ENCODE data around the gene SH3PXD2B. TPM values are rescaled to one million over a fixed set of nuclear protein-coding genes. Genes with fewer than 3 reads are reported as not detected.

SH3PXD2B gene
- total and polyA plus RNA-seq, 10 of the 15 experiments (the other 5 are each of a cell fraction or from before 2014, with no cell fraction given): 0.05 to 1.6 (median 0.57) TPM

- H4K20me1 ChIP-seq (ENCODE audit: control insufficient read depth, insufficient read depth): no peaks in the 10 kb centered on the region
- no TSS peak for BruUV-seq (replicated peaks)
- H3K27ac ChIP-seq (ENCODE audit: control insufficient read depth, insufficient read depth): no peak overlapping the region
- no peak overlapping the region for H3K9ac ChIP-seq (ENCODE audit: control insufficient read depth, insufficient read depth, low read length)
- H3K4me2 ChIP-seq (ENCODE audit: control insufficient read depth, insufficient read depth): no peak overlapping the region
- TF ChIP-seq PRDM15 (CRISPR knock-in tag; IDR thresholded peaks at IDR 0.05): no peak
- peak; percentile 42; the same call in 1 of the 2 replicates for TF ChIP-seq SMC3 (IDR thresholded peaks at IDR 0.05; ENCODE audit: borderline replicate concordance, low read length)
- TF ChIP-seq, protein P1, sequence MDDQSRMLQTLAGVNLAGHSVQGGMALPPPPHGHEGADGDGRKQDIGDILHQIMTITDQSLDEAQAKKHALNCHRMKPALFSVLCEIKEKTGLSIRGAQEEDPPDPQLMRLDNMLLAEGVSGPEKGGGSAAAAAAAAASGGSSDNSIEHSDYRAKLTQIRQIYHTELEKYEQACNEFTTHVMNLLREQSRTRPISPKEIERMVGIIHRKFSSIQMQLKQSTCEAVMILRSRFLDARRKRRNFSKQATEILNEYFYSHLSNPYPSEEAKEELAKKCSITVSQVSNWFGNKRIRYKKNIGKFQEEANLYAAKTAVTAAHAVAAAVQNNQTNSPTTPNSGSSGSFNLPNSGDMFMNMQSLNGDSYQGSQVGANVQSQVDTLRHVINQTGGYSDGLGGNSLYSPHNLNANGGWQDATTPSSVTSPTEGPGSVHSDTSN (IDR thresholded peaks at IDR 0.05; ENCODE audit: insufficient replicate concordance, low read depth, low read length): no peak
- peak; percentile 64 for TF ChIP-seq RAD21 (IDR thresholded peaks at IDR 0.05; ENCODE audit: insufficient read depth, low read depth, low read length)
- TF ChIP-seq ZSCAN29 (IDR thresholded peaks at IDR 0.05): no peak
- TF ChIP-seq, protein P2, sequence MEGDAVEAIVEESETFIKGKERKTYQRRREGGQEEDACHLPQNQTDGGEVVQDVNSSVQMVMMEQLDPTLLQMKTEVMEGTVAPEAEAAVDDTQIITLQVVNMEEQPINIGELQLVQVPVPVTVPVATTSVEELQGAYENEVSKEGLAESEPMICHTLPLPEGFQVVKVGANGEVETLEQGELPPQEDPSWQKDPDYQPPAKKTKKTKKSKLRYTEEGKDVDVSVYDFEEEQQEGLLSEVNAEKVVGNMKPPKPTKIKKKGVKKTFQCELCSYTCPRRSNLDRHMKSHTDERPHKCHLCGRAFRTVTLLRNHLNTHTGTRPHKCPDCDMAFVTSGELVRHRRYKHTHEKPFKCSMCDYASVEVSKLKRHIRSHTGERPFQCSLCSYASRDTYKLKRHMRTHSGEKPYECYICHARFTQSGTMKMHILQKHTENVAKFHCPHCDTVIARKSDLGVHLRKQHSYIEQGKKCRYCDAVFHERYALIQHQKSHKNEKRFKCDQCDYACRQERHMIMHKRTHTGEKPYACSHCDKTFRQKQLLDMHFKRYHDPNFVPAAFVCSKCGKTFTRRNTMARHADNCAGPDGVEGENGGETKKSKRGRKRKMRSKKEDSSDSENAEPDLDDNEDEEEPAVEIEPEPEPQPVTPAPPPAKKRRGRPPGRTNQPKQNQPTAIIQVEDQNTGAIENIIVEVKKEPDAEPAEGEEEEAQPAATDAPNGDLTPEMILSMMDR (IDR thresholded peaks at IDR 0.05 in 2 of 3, conservative IDR thresholded peaks at IDR 0.05 in 1 of 3; ENCODE audit: control insufficient read depth in 2 of 3, extremely low read depth in 1 of 3, insufficient read depth in 1 of 3, low read depth in 3 of 3, low read length in 3 of 3): peak; percentile 47 to 92 (median 73)
- TF ChIP-seq CBX5 (IDR thresholded peaks at IDR 0.05; ENCODE audit: low read depth): peak; percentile 90; the same call in 1 of the 2 replicates
- TF ChIP-seq POLR2AphosphoS5 (IDR thresholded peaks at IDR 0.05; ENCODE audit: low read length): no peak
- no peak for TF ChIP-seq SPI1 (IDR thresholded peaks at IDR 0.05; ENCODE audit: borderline replicate concordance, insufficient read depth, low read depth, low read length)
- TF ChIP-seq ATF7 (IDR thresholded peaks at IDR 0.05; ENCODE audit: low read depth): no peak
- WGBS (ENCODE audit: insufficient coverage, insufficient replicate concordance, low lambda C conversion rate, missing lambda C conversion rate): 39% methylated on average over 4 of the region's 4 CpGs
- H2AFZ ChIP-seq (ENCODE audit: control insufficient read depth, low read depth, low read length): no peak overlapping the region
- intact Hi-C loops (cut with micrococcal nuclease; ENCODE audit: unreplicated experiment) (loop anchor here (2.0 to 10.0 kb wide), 3 partner anchors 78 to 264 kb away; partner anchors contain the start of gene STK10), in situ Hi-C loops (cut with MboI) (no loop called here)
- H3K36me3 ChIP-seq (ENCODE audit: control insufficient read depth in 2 of 2, insufficient read depth in 2 of 2, low read length in 1 of 2): no peaks in the 10 kb centered on the region
- DNase-seq (ENCODE audit: low read depth, low spot score) (no peak), FAIRE-seq (peak; percentile 73), ATAC-seq (peak; percentile 65)
- RAD21 ChIA-PET (ENCODE audit: unreplicated experiment): interaction anchor here (1.3 to 2.1 kb wide), 3 partner anchors 51 to 364 kb away, joined by 3 to 6 read pairs (median 5); partner anchors contain the start of gene FBXW11
- no peak overlapping the region for H3K4me3 ChIP-seq
- H3K27me3 ChIP-seq (replicated peaks in 1 of 2; ENCODE audit: control insufficient read depth in 2 of 2, insufficient read depth in 2 of 2, low read length in 1 of 2): no peaks in the 10 kb centered on the region
- CTCF ChIA-PET: interaction anchor here (0.6 to 2.0 kb wide), 11 partner anchors 9 to 469 kb away, joined by 3 to 7 read pairs (median 4); partner anchors contain the start of gene STK10
- H3K79me2 ChIP-seq (ENCODE audit: control insufficient read depth, insufficient read depth, low read length): no peaks in the 10 kb centered on the region
- POLR2A ChIA-PET: no interaction called here
- peaks cover 3% of the 10 kb centered on the region; the same call in 1 of the 2 replicates for H3K4me1 ChIP-seq (ENCODE audit: control insufficient read depth, insufficient read depth, low read length)
- SMC1A ChIA-PET (ENCODE audit: uncharacterized antibody, unreplicated experiment): interaction anchor here (1.6 kb wide), 2 partner anchors 10 to 78 kb away, joined by 4 read pairs; no protein-coding TSS in a partner anchor
- peaks cover 5% of the 10 kb centered on the region; the same call in 1 of the 3 replicates for H3K9me3 ChIP-seq (replicated peaks; ENCODE audit: control insufficient read depth, insufficient read depth, low read length)
Measured at GRCh38 chr5:172370648-172371545, 83.4 kb downstream of the SH3PXD2B start.

All from GM12878 (cell line).